Regular cardiac myocyte (primary cell): ENCODE data around the gene DEFB112. TPM values are rescaled to one million over a fixed set of nuclear protein-coding genes. Genes with fewer than 3 reads are reported as not detected.

Experiments
- total RNA-seq: library from RNA; depleted of rRNA; stranded (reverse); fragments of >200 nt; gene quantifications from 2 replicates; pipeline ENCODE4 v1.2.3, GENCODE V29; 2014

The DEFB112 gene
- not detected in 2 replicates for total RNA-seq

GRCh38 chr6:50049829-50050228 is at the start of gene DEFB112:
Gene DEFB112 (minus strand): TSS chr6:50049929. CDS start chr6:50049869, 60 bp downstream.

GRCh38 chr6:50021894-50022293 is 27.8 kb downstream of the DEFB112 start, which contains the start of gene DEFB110:
Gene DEFB110 (minus strand): TSS chr6:50021994. CDS start chr6:50021935, 59 bp downstream.

Other genes with a start within 250 kb of the DEFB112 start
- gene CRISP1, start 183.4 kb downstream of the DEFB112 start, total RNA-seq = not detected in 2 replicates
- gene DEFB114, start 85.8 kb downstream of the DEFB112 start, total RNA-seq = not detected in 2 replicates
- not detected in 2 replicates for gene DEFB113, start 80.3 kb downstream of the DEFB112 start, total RNA-seq
- not detected in 2 replicates for gene DEFB110, start 27.9 kb downstream of the DEFB112 start, total RNA-seq